ENCODE measurements around the gene THOC7.

THOC7 gene

GRCh38 chr3:63878394-63879060 is 14.9 kb upstream of the THOC7 start:
- no peak for DNase-seq

GRCh38 chr3:63877737-63878393 is 14.3 kb upstream of the THOC7 start:
- DNase-seq: no peak

DNA sequence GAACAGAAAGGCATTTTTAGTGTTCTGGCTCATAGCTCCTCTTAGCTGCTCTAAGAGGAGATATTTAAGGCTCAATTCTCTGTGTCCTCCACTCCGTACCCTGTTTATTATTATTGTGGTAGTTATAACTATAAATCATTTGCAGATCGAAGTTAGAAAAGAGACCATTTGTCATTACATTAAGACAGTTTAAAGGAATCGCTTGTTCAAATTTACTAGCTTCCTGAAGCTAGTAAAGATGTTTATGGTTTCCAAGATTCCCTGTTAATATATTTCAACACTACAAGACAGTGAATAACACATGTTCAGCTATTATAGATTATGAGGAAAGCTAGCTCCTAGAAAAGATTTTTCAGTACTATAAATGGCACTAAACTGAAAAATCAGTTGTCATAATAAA is 12.7 kb upstream of the THOC7 start:
- no peak for DNase-seq

GRCh38 chr3:63875510-63875909 is 11.9 kb upstream of the THOC7 start:
- DNase-seq: no peak

- DNase-seq: peak; percentile 47 to 67
Observed at GRCh38 chr3:63874769-63875168, 11.2 kb upstream of the THOC7 start.

DNA sequence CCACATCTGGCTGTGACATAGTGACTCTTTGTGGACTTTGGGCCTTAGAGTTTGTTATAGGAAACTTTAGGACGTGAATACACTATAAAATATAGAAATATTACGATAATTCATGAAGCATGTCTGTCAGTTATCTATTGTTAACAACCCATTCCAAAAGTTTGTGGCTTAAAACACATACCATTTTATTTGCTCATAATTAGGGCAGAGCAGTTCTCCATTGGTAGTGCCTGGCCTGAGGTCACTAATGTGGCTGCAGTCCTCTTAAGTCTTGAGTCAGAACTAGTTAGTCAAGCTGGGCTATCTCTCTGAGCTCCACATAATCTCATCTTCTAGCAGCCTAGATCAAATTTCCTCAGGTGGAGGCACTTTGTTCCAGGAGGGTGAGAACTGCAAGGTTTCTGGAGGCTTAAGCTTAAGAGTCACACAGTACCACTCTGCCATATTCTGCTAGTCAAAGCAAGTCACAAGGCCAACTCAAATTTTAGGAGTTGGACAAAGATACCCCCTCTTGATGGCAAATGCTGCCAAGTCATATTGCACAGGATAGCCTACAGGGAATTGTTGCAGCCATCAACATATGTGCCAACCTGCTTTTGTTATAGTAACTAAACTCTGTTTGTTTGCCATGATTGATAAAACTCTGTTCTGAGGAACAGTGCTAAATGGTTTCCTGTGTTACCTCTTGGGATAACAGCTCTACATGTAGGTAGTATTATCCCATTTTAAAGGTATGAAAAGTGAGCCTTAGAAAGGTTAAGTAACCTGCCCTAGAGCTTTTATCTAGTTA is 8.7 kb upstream of the THOC7 start:
- DNase-seq: no peak

- DNase-seq: no peak
Observed at GRCh38 chr3:63870615-63871005, 7.0 kb upstream of the THOC7 start.

DNA sequence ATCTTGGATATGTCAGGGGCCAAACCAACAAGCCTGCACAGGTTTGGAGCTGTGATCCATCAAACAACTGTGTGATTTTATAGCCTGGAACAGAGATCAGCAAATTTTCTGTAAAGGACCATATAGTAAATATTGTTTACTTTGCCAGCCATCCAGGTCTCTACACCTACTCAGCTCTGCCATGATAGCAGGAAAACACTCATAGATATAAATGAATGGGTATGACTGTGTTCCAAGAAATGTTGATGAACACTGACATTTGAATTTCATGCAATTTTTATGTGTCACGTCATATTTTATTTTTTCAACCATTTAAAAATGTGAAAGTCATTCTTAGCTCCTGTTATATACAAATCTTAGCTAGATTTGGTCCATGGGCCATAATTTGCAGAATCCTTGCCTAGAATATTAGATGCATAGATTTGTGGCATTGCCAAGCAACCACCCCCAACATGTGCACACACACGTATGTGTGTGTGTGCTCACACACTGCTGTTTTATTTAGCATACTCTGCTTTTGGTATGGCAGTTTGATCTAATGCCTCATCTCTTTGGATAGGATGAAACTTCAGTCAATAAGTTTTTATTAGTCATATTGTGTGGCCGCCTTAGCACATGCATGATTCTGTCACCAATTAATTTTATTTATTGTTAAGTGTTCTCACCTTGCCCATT is 6.5 kb upstream of the THOC7 start:
- DNase-seq: no peak

GRCh38 chr3:63867225-63867624 is 3.6 kb upstream of the THOC7 start:
- DNase-seq: no peak

DNA sequence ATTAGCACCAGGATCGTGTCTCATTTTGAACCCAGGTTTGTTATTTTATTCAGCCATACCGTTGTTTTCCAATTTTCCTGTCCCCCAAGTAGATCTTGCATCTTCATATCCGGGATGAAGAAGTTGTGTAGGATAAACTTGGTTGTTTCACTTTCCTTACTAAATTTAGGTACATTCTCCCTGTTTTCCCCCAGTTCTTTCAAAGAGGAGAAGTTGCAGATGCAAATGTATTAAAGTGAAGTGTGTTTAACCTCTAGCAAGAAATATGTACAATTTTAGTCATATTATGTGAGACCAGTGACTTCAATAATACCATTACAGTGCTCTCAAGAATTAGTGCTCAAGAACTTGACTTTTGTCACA is 1.3 kb upstream of the THOC7 start:
- DNase-seq: no peak

DNA sequence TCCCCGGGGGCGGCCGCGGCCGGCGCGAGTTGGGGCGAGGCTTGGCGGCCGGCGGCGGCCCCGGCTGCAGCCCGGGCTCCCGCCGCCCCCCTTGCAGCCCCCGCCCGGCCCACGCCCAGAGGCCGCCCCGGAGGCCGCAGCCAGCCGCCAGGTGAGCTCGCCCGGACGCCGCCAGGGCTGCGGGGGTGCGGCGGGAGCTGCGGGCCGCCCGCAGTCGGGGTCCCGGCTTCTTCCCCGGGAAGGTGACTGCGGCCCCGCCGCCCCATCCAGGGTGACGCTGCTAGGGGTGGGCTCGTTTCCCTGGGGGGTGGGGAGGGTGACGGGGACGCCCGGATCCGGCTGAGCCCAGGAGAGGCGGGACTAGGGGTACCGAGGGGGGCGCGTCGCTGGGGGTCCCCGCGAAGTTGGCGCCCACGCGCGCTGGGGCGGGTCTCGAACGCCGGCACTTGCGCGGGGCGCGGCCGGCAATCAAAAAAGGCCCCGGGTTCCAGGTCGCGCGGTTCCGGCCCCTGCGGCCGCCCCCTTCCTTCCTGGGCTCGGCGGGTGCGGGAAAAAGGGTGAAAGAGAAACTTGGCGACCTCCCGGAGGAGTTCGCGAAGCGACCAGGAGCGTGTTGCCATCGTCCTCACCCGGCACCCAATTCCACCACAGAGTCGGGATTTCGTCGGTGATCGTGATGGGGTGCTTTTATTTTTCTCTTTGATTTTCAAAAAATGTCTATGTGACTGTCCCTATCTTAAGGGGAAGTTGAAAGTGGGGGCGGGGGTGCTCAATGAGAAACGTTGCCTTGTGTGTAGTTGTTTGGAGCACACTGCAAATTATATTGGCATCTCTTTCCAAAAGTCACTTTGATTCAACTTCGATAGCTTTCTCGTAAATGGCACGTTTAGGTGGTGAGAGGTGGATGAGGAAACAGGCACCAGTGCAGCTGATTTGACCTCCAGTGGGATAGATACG is 681 bp upstream of the THOC7 start:
- DNase-seq: peak; percentile 61 to 65

GRCh38 chr3:63862804-63863149 is 828 bp downstream of the THOC7 start:
- DNase-seq: no peak

DNA sequence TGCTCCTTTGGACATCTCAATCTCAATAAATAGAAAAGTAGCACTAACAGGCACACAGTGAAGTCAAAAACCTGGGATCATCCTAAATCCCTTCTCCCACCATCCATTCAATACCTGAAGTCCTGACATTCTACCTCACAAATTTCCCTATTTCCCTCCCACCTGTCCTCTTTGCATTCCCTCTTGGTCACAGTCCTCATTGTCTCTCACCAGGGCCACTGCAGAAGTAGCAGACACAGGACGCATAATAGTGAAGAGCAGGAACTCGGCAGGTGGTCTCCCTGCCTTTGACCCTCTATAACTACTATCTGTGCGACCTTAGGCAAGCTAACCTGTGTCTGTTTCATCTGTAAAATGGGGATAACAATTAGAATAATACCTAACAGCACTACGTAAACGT is 2.3 kb downstream of the THOC7 start:
- no peak for DNase-seq

DNA sequence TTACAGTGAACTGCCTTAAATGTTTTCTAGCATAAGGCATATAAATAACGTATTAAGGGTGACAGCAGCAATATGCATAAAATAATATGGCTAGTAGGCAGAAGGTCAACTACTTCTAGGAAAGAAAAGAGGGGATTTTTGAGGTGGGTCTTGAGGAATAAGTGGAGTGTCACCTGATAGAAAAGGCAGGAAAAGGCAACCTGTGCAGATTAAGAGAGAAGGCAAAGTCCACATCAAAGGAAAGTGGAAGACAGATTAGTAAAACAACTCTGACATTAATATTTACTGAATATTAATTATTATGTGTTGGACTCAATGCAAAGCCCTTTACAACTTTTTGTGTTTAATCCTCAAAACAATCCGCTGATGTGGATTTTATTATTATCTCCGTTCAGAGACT is 2.8 kb downstream of the THOC7 start:
- no peak for DNase-seq

- DNase-seq: no peak
Observed at GRCh38 chr3:63857311-63857710, 6.3 kb downstream of the THOC7 start.

GRCh38 chr3:63855333-63855940 is 8.2 kb downstream of the THOC7 start:
- DNase-seq: no peak

GRCh38 chr3:63853106-63853505 is 10.5 kb downstream of the THOC7 start:
- DNase-seq: no peak

GRCh38 chr3:63851287-63851686 is 12.3 kb downstream of the THOC7 start:
- DNase-seq: no peak

DNA sequence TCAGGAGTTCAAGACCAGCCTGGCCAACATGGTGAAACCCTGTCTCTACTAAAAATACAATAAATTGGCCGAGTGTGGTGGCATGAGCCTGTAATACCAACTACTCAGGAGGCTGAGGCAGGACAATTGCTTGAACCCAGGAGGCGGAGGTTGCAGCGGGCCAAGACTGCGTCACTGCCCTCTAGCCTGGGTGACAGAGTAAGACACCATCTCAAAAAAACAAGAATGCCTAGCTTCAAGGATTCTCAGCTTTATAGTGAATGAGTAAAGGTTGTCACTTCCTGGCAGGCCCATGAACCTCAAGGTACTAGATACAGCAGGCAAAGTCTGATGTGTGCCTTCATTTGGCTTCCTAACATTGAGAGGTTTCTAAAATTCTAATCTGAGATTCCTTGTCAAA is 14.4 kb downstream of the THOC7 start:
- no peak for DNase-seq

- DNase-seq: no peak
Observed at GRCh38 chr3:63847718-63848450, 15.7 kb downstream of the THOC7 start.

DNA sequence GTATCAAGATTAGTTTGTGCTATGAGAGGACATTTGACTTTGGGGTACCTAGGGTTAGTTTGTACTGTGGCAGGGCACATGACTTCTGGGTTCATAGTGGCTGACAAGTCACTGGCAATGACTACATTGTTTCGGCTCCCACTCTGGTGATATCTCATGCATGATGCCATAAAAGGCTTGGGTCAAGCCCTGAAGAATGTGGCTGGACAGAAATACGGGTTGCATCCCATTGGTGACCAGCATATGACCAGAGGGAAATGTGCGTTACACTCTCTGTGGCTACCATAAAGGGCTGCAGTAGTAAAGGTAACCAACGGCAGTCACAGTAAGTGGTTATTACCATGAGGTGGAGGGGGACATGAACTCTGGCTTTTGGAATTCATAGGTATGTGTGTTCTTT is 18.4 kb downstream of the THOC7 start:
- no peak for DNase-seq

Measured in inflammatory macrophage (primary cell).